Skeletal muscle satellite cell (primary cell): ENCODE data around the gene HASPIN.

Experiments
- H3K27me3 ChIP-seq: 2 replicates; pipeline ENCODE4 v1.7.0; 2013; ENCODE audit warnings: low read length; ENCODE audit not compliant: control insufficient read depth, insufficient read depth
- H3K36me3 ChIP-seq: 2 replicates; pipeline ENCODE4 v1.7.0; 2013; ENCODE audit warnings: mild to moderate bottlenecking, control low read depth, low read length; ENCODE audit not compliant: insufficient read depth
- H3K4me1 ChIP-seq: 2 replicates; pipeline ENCODE4 v1.7.0; 2013; ENCODE audit warnings: low read length; ENCODE audit not compliant: control insufficient read depth, insufficient read depth
- H3K4me2 ChIP-seq: 2 replicates; pipeline ENCODE4 v1.7.0; 2013; ENCODE audit warnings: mild to moderate bottlenecking, low read length
- H3K4me3 ChIP-seq: 2 replicates; pipeline ENCODE4 v1.7.0; 2013; ENCODE audit warnings: low read length
- H3K9ac ChIP-seq: 2 replicates; pipeline ENCODE4 v1.7.0; 2013; ENCODE audit warnings: mild to moderate bottlenecking, low read depth, low read length, moderate library complexity
- H3K9me3 ChIP-seq: replicated peaks from 2 replicates; pipeline ENCODE4 v1.7.0; 2013; ENCODE audit warnings: mild to moderate bottlenecking, control low read depth, low read length

HASPIN gene

DNA sequence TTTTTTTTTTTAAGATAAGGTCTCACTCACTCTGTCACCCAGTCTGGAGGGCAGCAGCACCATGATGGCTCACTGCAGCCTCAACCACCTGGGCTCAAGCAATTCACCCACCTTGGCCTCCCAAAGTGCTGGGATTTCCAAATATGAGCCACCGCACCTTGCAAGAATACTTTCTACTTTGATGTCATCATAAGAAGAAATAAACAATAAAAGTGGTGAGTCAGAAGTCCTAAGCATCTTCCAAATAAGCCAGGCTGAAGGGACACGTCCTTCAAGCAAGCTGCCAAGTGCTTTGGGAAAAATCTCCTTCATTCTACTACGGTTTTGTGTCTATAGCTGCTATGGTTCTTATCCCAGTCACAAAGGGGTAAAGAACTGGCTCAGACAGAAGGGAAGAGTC is 20.3 kb downstream of the HASPIN start:
- Histone ChIP-seq H3K9me3 (no peaks in the 10 kb centered on the region), H3K4me1 (no peaks in the 10 kb centered on the region), H3K4me3 (no peak overlapping the region), H3K27me3 (peaks cover 3% of the 10 kb centered on the region), H3K36me3 (no peaks in the 10 kb centered on the region), H3K4me2 (no peak overlapping the region), H3K9ac (no peak overlapping the region)

DNA sequence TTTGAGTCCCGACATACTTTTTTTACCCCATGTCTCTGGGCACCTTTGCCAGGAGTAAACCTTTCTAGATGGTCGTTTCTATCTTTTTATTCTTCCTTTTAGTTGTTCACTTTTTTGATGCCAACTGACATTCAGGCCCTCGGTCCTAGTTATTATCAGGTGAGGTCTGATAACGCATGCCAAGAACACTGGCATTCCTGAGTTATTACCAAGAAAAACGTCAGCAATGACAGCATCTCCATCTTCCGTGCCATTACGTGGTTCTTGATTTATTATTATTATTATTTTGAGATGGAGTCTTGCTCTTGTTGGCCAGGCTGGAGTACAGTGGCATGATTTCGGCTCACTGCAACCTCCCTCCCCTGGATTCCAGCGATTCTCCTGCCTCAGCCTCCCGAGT is 21.4 kb downstream of the HASPIN start:
- H3K9ac ChIP-seq, result no peak overlapping the region
- H3K36me3 ChIP-seq, result no peaks in the 10 kb centered on the region
- H3K4me3 ChIP-seq, result no peak overlapping the region

DNA sequence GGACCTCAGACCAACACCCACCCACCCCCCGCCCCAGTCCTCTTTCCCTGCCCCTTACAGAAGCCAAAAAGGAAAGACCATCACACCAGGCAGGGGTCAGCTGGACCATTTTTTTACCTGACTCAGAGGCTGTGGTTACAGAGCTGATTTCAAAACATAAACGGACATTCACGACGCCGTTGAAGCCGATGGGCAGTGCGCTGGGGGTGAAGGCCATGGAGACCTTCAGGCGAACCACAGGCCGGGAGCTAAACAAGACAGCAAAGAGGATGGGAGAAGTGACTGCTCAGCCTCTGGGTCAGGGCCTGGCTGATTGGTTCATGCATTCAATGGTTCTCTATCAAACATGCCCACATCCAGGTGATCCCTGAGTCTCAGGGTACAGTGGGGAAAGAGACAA is 24.1 kb downstream of the HASPIN start:
- Histone ChIP-seq H3K27me3 (peaks cover 13% of the 10 kb centered on the region), H3K9me3 (no peaks in the 10 kb centered on the region), H3K4me3 (no peak overlapping the region), H3K4me2 (no peak overlapping the region), H3K36me3 (no peaks in the 10 kb centered on the region), H3K9ac (no peak overlapping the region), H3K4me1 (no peaks in the 10 kb centered on the region)

More for the DNA sequence above, 21.4 kb downstream of the HASPIN start:
- peaks cover 6% of the 10 kb centered on the region for H3K27me3 ChIP-seq
- no peak overlapping the region for H3K4me2 ChIP-seq
- no peaks in the 10 kb centered on the region for H3K4me1 ChIP-seq
- H3K9me3 ChIP-seq, result no peaks in the 10 kb centered on the region

DNA sequence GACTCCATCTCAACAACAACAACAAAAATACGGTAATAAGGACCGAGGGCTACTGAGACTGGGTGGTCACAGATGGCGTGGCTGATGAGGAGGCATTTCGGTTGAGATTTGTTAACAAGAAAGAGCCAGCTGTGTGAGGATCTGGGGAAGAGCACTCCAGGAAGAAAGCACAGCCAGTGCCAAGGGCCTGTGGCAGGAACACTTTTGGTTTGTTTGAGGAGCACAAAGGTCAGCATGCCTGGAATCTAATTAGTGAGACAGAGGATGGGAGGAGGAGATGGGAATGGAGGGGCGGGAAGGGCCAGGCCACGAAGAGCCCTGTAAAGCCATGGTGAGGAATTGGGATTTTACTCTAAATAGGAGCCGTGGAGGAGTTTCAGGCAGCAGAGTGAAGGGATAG is 24.9 kb downstream of the HASPIN start:
- Histone ChIP-seq H3K4me1 (no peaks in the 10 kb centered on the region), H3K4me2 (no peak overlapping the region)

DNA sequence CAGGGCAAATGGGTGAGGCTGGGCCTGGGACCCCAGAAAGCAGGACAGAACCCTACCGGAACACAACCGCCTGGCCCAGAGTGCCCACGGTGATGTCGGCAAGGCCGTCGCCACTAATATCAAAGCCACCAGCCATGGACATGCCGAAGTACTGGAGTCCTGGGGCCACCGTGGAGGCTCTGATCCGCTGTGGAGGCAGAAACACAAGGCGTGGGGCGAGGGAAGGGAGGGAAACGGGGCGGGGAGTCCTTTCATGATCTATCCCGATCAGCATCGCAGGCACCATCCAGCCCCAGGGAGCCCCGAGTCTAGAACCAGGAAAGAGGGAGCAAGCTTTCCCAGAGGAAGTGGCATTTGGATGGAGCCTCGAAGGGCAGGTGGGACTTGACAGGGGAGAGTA is 26.6 kb downstream of the HASPIN start:
- no peak overlapping the region for H3K4me2 ChIP-seq
- H3K4me3 ChIP-seq, result no peak overlapping the region
- no peak overlapping the region for H3K9ac ChIP-seq
- H3K9me3 ChIP-seq, result no peaks in the 10 kb centered on the region
- no peaks in the 10 kb centered on the region for H3K4me1 ChIP-seq
- H3K36me3 ChIP-seq, result no peaks in the 10 kb centered on the region
- peaks cover 18% of the 10 kb centered on the region for H3K27me3 ChIP-seq

More for the DNA sequence above, 24.9 kb downstream of the HASPIN start:
- peaks cover 14% of the 10 kb centered on the region for H3K27me3 ChIP-seq
- no peaks in the 10 kb centered on the region for H3K9me3 ChIP-seq
- H3K4me3 ChIP-seq, result no peak overlapping the region
- H3K36me3 ChIP-seq, result no peaks in the 10 kb centered on the region
- no peak overlapping the region for H3K9ac ChIP-seq

DNA sequence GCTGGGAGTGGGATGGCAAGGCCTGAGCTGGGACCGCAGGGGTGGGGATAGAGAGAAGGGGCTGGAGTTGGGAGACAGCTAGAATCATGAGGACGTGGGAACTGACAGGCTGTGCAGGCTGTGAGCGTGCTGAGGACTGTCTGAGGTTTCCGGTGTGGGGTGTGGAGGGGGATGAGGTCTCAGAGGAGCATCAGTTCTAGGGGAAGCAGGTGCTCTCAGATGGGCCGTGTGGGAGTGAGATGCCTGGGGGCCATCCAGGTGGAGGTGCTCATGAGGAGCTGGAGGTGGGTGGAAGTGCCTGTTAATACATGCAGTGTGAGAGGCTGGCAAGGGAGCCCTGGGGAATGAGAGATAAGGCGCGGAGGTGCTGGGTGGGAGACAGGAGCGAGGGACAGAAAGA is 27.2 kb downstream of the HASPIN start:
- Histone ChIP-seq H3K4me3 (no peak overlapping the region), H3K9me3 (no peaks in the 10 kb centered on the region), H3K27me3 (peaks cover 18% of the 10 kb centered on the region), H3K9ac (no peak overlapping the region), H3K4me2 (no peak overlapping the region), H3K4me1 (no peaks in the 10 kb centered on the region), H3K36me3 (no peaks in the 10 kb centered on the region)

DNA sequence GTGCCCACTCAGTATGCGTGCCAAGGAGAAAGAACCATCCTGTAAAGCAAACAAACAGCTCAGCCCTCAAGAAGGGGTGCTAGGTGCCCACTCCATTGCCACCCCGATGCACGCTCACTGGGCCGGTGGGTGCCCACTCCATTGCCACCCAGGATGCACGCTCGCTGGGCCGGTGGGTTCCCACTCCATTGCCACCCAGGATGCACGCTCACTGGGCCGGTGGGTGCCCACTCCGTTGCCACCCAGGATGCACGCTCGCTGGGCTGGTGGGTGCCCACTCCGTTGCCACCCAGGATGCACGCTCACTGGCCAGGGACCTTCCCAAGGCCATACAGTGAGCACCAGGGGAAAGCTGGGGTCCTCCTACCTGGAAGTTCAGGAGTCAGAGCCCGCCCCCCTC is 28.1 kb downstream of the HASPIN start:
- H3K4me3 ChIP-seq, result no peak overlapping the region
- no peaks in the 10 kb centered on the region for H3K4me1 ChIP-seq
- peaks cover 18% of the 10 kb centered on the region for H3K27me3 ChIP-seq
- no peaks in the 10 kb centered on the region for H3K36me3 ChIP-seq
- H3K4me2 ChIP-seq, result no peak overlapping the region
- H3K9ac ChIP-seq, result no peak overlapping the region
- no peaks in the 10 kb centered on the region for H3K9me3 ChIP-seq

DNA sequence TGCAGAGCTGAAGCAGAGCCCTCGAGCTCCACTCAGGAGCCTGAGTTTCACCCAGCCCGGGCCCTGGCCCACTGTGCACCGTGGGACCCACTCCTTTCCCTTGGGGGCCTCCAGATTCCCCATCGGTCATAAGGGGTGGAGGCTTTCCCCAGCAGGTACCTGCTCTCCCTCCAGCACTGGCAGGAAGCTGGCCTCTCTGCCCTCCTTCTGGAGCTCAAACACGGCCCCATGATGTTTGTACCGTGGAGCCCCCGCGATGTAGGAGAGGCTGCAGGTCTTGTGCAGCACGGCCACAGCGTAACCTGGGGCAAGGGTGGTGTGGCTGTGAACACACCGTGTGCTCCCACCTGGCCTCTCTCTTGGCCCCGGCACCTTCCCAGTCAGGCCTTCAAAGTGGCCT is 29.9 kb downstream of the HASPIN start:
- Histone ChIP-seq H3K4me1 (no peaks in the 10 kb centered on the region), H3K9me3 (no peaks in the 10 kb centered on the region), H3K27me3 (peaks cover 18% of the 10 kb centered on the region), H3K9ac (no peak overlapping the region), H3K4me3 (no peak overlapping the region), H3K4me2 (no peak overlapping the region), H3K36me3 (no peaks in the 10 kb centered on the region)

DNA sequence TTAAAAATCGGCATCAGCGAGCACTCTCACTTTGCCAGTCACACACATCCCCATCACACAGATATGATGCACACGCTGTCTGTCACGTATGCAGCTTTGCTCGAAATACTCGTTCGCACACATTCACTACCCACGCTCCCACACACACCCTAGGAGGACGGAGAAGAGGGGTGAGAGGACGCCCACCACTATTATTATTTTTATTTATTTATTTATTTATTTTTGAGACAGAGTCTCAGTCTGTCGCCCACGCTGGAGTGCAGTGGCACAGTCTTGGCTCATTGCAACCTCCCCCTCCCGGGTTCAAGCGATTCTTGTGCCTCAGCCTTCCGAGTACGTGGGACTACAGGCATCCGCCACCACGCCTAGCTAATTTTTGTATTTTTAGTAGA is 30.4 kb downstream of the HASPIN start:
- Histone ChIP-seq H3K36me3 (no peaks in the 10 kb centered on the region), H3K4me1 (no peaks in the 10 kb centered on the region), H3K27me3 (peaks cover 18% of the 10 kb centered on the region), H3K4me3 (no peak overlapping the region), H3K4me2 (no peak overlapping the region), H3K9ac (no peak overlapping the region), H3K9me3 (no peaks in the 10 kb centered on the region)

DNA sequence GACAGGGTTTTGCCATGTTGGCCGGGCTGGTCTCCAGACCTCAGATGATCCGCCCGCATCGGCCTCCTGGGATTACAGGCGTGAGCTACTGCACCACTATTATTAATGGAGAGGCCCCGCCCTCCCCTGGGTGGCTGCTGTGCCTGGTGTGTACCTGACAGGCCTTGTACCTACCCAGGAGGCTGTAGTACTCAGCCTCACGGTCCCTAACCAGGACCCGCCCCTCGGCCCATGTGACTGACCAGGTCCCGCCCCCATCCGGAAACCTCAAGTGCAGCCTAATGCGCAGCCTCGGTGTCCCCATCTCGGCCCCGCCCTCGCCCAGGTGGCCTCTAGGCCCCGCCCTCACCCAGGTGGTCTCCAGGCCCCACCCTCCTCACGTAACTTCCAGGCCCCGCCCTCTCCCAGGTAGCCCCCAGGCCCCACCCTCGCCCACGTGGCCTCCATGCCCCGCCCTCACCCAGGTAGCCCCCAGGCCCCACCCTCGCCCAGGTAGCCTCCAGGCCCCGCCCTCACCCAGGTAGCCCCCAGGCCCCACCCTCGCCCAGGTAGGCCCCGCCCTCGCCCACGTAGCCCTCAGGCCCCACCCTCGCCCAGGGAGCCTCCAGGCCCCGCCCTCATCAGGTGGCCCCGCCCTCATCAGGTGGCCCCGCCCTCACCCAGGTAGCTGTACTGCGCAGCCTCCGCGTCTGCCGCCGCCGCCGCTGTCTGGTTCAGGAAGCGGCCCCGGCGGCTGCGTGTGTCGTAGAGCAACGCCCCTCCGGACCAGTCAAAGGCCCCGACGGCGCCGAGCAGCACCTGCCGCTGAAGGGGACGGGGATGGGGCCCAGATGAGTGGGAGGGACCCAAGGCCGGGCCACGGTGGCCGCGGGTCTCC is 31.0 kb downstream of the HASPIN start:
- Histone ChIP-seq H3K9me3 (peaks cover 5% of the 10 kb centered on the region), H3K9ac (no peak overlapping the region), H3K27me3 (peaks cover 18% of the 10 kb centered on the region), H3K36me3 (no peaks in the 10 kb centered on the region), H3K4me3 (no peak overlapping the region), H3K4me1 (no peaks in the 10 kb centered on the region), H3K4me2 (no peak overlapping the region)

DNA sequence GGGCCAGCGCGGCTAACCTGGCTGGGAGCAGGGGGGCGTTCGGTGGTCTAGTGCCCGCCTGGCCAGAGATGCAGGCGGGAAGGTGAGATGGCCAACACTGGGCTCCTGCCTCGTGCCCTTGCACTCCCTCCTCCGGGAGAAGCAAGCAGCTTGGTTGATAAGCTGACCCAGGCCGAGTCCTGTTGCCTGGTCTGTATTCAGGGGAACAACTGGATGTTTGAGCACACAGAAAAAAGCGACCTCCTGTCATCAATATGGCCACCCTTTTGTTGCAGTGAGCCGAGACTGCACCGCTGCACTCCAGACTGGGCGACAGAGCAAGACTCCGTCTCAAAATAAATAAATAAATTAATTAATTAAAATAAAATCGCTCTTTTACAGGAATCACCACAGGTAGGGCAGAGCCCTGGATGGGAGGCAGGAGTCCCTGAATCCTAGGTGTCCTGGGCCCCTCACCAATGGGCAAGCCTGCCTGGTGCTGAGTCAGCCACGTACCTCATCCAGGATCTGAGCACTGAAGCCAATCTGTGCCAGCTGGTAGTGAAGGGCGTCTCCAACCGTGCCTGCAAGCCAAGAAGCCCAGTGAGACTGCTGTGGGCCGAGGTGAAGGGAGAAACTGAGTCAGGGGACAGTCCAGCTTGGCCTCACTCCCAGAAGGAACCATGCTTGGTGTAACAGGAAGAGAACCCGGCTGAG is 31.8 kb downstream of the HASPIN start:
- Histone ChIP-seq H3K4me1 (no peaks in the 10 kb centered on the region), H3K4me2 (no peak overlapping the region), H3K27me3 (peaks cover 12% of the 10 kb centered on the region), H3K9me3 (peaks cover 5% of the 10 kb centered on the region), H3K4me3 (no peak overlapping the region), H3K9ac (no peak overlapping the region), H3K36me3 (no peaks in the 10 kb centered on the region)
